Stomach (tissue), 9 donors: Measurements from ENCODE around the gene TSHZ1. TPM values are rescaled to one million over a fixed set of nuclear protein-coding genes. Genes with fewer than 3 reads are reported as not detected.

Source experiments
- DNase-seq, 2 donors: peaks; one replicate each; pipeline versions ENCODE4 v3.0.0 to v3.0.0-alpha.2; 2013 to 2019
- H3K27ac ChIP-seq, 5 donors: fragments of 200-600 bp in 4 of 5; sonication (generic) in 4 of 5; one replicate each; pipeline ENCODE4 v1.5.1; 2013 to 2019; ENCODE audit warnings: mild to moderate bottlenecking in 1 of 5, moderate library complexity in 1 of 5
- H3K27me3 ChIP-seq, 3 donors: fragments of 200-600 bp; sonication (generic); one replicate each; pipeline ENCODE4 v1.5.1; 2017 to 2019; ENCODE audit warnings: mixed run types in 1 of 3
- H3K36me3 ChIP-seq, 4 donors: fragments of 200-600 bp; sonication (generic); 1 replicate in 3 of 4; 2 replicates in 1 of 4; pipeline ENCODE4 v1.5.1; 2016 to 2019
- H3K4me1 ChIP-seq, 4 donors: fragments of 200-600 bp; sonication (generic); one replicate each; pipeline ENCODE4 v1.5.1; 2016 to 2019
- H3K4me3 ChIP-seq, 4 donors: fragments of 200-600 bp; sonication (generic) in 3 of 4; one replicate each; pipeline ENCODE4 v1.5.1; 2016 to 2019; ENCODE audit warnings: mild to moderate bottlenecking in 1 of 4
- H3K9me3 ChIP-seq, 4 donors: fragments of 200-600 bp; sonication (generic); one replicate each; pipeline ENCODE4 v1.5.1; 2016 to 2019
- CTCF ChIP-seq, 7 experiments: fragments of 450-650 bp in 4 of 7; fragments of 200-600 bp in 3 of 7; sonication (generic) in 3 of 7; IDR thresholded peaks; one replicate each; pipeline ENCODE4 v1.5.1; 2016 to 2019; ENCODE audit warnings: antibody characterized with exemption in 7 of 7, control low read depth in 2 of 7, mild to moderate bottlenecking in 1 of 7
- EP300 ChIP-seq: sonication (generic); formaldehyde crosslinking; IDR thresholded peaks from one replicate; pipeline ENCODE4 v1.6.1; 2017; ENCODE audit warnings: antibody characterized with exemption
- POLR2A ChIP-seq, 4 donors: fragments of 450-650 bp; IDR thresholded peaks; one replicate each; pipeline ENCODE4 v1.6.1; 2016; ENCODE audit warnings: antibody characterized with exemption in 4 of 4, control low read depth in 2 of 4, mild to moderate bottlenecking in 1 of 4, moderate library complexity in 1 of 4
- POLR2AphosphoS5 ChIP-seq, 3 donors: sonication (generic); formaldehyde crosslinking; IDR thresholded peaks; one replicate each; pipeline ENCODE4 v1.6.1; 2016; ENCODE audit warnings: antibody characterized with exemption in 3 of 3
- WGBS, 5 donors: extraction: QIAGEN DNeasy Blood & Tissue Kit in 3 of 5; methylation state at CpG; one replicate each; pipeline versions ENCODE4 v1.1.5 to v1.1.7; 2013 to 2018; 5-methylcytosine and 5-hydroxymethylcytosine counted together
- intact Hi-C: fragments of 100-400 bp; cut with DNase I; formaldehyde crosslinking; loops from one replicate; pipeline ENCODE4 v1.15.1; 2023; ENCODE audit warnings: low total_unique reads
- polyA plus RNA-seq, 3 donors: library from polyadenylated mRNA; stranded (reverse); fragments of 200-250 nt; gene quantifications; one replicate each; pipeline ENCODE4 v1.2.3, GENCODE V29; 2013
- total RNA-seq, 5 donors: library from RNA; depleted of rRNA; stranded (reverse); fragments of >200 nt; gene quantifications; one replicate each; pipeline versions ENCODE4 v1.1.0 to v1.2.3, GENCODE V29; 2014 to 2016
- donor health status: healthy with polysubstance abuse.
- donor health status: Bipolar disorder and iron deficiency.
- donor health status: healthy.

TSHZ1 gene
- total and polyA plus RNA-seq, 8 donors: 4.2 to 21.0 (median 8.2) TPM

- TF ChIP-seq POLR2AphosphoS5 (IDR thresholded peaks at IDR 0.05): no peak
- TF ChIP-seq EP300: no peak
- no peak for TF ChIP-seq POLR2A (IDR thresholded peaks at IDR 0.05)
- TF ChIP-seq CTCF (IDR thresholded peaks at IDR 0.05): no peak
- Histone ChIP-seq H3K27me3 (no peaks in the 10 kb centered on the region), H3K36me3 (no peaks in the 10 kb centered on the region), H3K27ac (peak overlapping the region in 1 of 5 donors; percentile 47), H3K9me3 (no peaks in the 10 kb centered on the region), H3K4me3 (no peak overlapping the region), H3K4me1 (peaks cover 0 to 3% (median 0%) of the 10 kb centered on the region in 4 donors)
- no peak for DNase-seq
- 65 to 75% (median 73%) methylated on average over 7 to 9 of the region's 9 CpGs for WGBS, 5 donors
- intact Hi-C loops: no loop called here
Observed at GRCh38 chr18:75169411-75169810, 41.2 kb upstream of the TSHZ1 start.

- intact Hi-C loops: no loop called here
Observed at GRCh38 chr18:75170022-75170789, 40.4 kb upstream of the TSHZ1 start.

GRCh38 chr18:75170916-75171315 lies 39.7 kb upstream of the TSHZ1 start:
- intact Hi-C loops: no loop called here
- no peaks in the 10 kb centered on the region for H3K9me3 ChIP-seq
- 85 to 88% (median 87%) methylated on average over 11 of the region's 11 CpGs for WGBS, 5 donors
- no peak overlapping the region for H3K4me3 ChIP-seq
- peak overlapping the region in 2 of 5 donors; percentile 0 to 36 for H3K27ac ChIP-seq
- no peaks in the 10 kb centered on the region for H3K27me3 ChIP-seq
- H3K36me3 ChIP-seq: no peaks in the 10 kb centered on the region
- DNase-seq: no peak
- H3K4me1 ChIP-seq: peaks cover 0 to 3% (median 0%) of the 10 kb centered on the region in 4 donors
- TF ChIP-seq CTCF (IDR thresholded peaks at IDR 0.05) (no peak), POLR2AphosphoS5 (IDR thresholded peaks at IDR 0.05) (no peak), POLR2A (IDR thresholded peaks at IDR 0.05) (no peak), EP300 (no peak)

More at GRCh38 chr18:75170022-75170789, 40.4 kb upstream of the TSHZ1 start:
- 86 to 94% (median 93%) methylated on average over 34 of the region's 34 CpGs for WGBS, 5 donors
- Histone ChIP-seq H3K27me3 (no peaks in the 10 kb centered on the region), H3K36me3 (no peaks in the 10 kb centered on the region), H3K4me3 (no peak overlapping the region), H3K4me1 (peaks cover 0 to 3% (median 0%) of the 10 kb centered on the region in 4 donors), H3K9me3 (no peaks in the 10 kb centered on the region), H3K27ac (peak overlapping the region in 3 of 5 donors; percentile 0 to 47 (median 43))
- DNase-seq: no peak
- no peak for TF ChIP-seq CTCF (IDR thresholded peaks at IDR 0.05)
- TF ChIP-seq POLR2A (IDR thresholded peaks at IDR 0.05): no peak
- TF ChIP-seq EP300: no peak
- no peak for TF ChIP-seq POLR2AphosphoS5 (IDR thresholded peaks at IDR 0.05)

GRCh38 chr18:75172299-75173124 lies 38.1 kb upstream of the TSHZ1 start:
- no peak for TF ChIP-seq POLR2A (IDR thresholded peaks at IDR 0.05)
- TF ChIP-seq CTCF (IDR thresholded peaks at IDR 0.05): no peak
- no peak for TF ChIP-seq EP300
- no peak for TF ChIP-seq POLR2AphosphoS5 (IDR thresholded peaks at IDR 0.05)
- Histone ChIP-seq H3K27ac (no peak overlapping the region), H3K4me3 (no peak overlapping the region), H3K9me3 (no peaks in the 10 kb centered on the region), H3K4me1 (peaks cover 0 to 2% (median 0%) of the 10 kb centered on the region in 4 donors), H3K36me3 (no peaks in the 10 kb centered on the region), H3K27me3 (no peaks in the 10 kb centered on the region)
- whole genome bisulfite sequencing, 5 donors: 73 to 86% (median 76%) methylated on average over 17 of the region's 17 CpGs
- intact Hi-C loops: no loop called here
- DNase-seq: no peak
